Measurements from ENCODE around the gene ACTRT2.

Gene ACTRT2

GRCh38 chr1:2983706-2984398 is 37.4 kb upstream of the ACTRT2 start:
- DNase-seq (ENCODE audit: low read depth in 2 of 3, low spot score in 1 of 3) = no peak

GRCh38 chr1:2984399-2985061 is 36.7 kb upstream of the ACTRT2 start:
- DNase-seq (ENCODE audit: low read depth in 2 of 3, low spot score in 1 of 3) = no peak

DNA sequence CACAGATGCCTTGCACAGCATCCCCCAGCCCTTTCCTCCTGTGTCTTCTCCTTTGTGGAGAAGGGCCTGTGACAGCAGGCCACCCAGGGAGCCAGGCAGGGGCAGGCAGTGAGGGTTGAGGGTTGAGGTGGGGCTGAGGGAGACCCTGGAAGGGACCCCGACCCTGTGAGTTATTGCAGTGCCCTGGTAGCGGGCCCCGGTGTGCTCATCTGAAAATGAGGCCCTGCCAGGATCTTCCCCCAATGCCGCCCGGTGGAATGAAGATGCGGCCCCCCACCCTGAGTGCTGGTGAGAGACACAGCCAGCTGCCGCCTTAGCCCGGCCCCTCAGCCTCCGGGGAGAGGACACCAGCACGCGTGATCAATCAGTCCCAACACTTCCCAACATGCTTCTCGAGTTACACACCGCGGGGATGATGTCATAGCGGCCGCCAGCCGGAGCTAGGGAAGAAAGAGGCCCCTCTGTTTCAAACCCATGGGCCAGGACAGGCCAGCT is 36.2 kb upstream of the ACTRT2 start:
- DNase-seq (ENCODE audit: low read depth in 2 of 3, low spot score in 1 of 3) = no peak

GRCh38 chr1:2985694-2986548 is 35.3 kb upstream of the ACTRT2 start:
- no peak for DNase-seq (ENCODE audit: low read depth in 2 of 3, low spot score in 1 of 3)

DNA sequence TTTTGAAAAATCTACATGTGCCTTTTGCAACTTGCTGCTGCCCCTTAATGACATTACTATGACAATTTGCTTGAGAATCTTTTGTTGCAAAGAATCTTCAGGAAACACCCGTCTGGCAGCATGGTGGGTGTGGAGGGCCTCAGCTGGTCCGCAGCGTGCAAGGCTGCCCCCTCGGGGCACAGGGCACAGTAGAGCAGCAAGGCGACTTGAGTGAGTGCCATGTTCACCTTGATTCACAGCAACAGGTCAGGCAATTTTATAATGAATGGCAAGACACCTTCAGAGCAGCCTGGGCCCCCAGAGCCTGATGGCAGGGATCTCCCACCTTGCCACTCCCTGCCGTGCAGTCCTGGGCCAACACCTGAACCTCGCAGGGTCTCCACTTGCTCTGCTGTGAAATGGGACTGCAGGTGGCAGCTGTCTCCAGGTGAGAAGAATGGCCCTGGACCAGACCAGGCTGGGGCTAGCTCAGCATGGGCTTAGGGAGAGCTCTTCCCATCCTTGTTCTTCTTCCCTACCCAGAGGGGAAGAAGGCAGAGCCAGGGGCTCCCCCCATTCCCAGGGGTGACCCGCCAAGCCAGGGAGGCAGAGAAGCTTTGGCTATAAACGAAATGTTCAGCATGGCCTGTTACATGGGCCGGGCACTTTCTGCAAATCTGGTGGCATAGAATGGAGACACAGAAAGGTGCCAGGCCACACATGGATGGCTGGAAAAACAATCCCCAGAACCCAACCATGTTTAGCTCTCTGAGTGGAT is 34.5 kb upstream of the ACTRT2 start:
- DNase-seq (ENCODE audit: low read depth in 2 of 3, low spot score in 1 of 3) = no peak

DNA sequence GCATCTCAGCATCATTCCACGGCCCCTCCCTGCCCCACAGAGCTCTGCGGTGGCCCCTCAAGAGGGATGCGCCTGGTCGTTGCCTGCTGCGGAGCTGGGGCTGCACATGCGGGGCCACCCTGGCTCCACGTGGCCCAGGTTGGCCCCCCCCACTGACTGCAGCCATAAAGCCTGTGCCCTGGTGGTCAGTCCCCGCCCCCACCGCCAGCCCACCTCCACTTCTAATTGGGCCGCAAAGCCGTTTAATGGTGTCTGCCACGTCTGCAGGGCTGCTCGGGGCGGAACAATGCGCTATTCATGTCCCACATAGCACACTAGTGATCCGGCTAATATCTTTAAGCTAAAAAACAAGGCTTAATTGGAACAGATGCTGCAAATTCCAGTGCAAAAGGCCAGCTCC is 33.5 kb upstream of the ACTRT2 start:
- no peak for DNase-seq (ENCODE audit: low read depth in 2 of 3, low spot score in 1 of 3)

DNA sequence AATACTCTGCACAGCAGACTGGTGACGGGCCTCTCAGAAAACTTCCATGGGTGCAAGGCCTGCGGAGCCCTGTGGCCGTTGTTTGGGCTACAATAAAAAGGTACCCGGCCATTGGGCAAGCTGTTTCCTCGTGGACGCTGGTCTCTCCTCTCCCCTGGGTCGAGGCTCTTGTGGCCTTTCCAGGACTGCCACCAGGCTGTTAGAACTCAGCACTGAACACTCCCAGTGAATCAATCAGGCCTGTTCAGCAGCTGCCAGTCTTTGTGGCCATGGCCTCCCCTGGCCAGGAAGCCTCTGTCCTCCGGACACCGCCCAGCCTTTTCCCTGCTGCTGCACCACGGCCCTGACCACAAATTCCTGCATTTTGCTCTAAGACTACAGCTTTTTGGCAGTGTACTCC is 33.0 kb upstream of the ACTRT2 start:
- DNase-seq (ENCODE audit: low read depth in 2 of 3, low spot score in 1 of 3) = no peak

DNA sequence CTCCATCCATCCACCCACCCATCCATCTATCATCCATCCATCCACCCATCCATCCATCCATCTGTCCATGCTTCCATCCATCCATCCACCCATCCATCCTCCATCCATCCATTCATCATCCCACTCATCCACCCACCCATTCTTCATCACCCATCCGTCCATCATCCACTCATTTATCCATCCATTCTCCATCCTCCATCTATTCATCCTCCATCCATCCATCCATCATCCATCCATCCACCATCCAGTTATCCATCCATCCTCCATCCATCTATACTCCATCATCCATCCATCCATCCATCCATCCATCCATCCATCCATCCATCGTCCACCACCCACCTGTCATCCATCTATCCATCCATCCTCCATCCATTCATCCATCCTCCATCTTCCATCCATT is 32.1 kb upstream of the ACTRT2 start:
- no peak for DNase-seq (ENCODE audit: low read depth in 2 of 3, low spot score in 1 of 3)

GRCh38 chr1:2989976-2990375 is 31.3 kb upstream of the ACTRT2 start:
- DNase-seq (ENCODE audit: low read depth in 2 of 3, low spot score in 1 of 3) = no peak

DNA sequence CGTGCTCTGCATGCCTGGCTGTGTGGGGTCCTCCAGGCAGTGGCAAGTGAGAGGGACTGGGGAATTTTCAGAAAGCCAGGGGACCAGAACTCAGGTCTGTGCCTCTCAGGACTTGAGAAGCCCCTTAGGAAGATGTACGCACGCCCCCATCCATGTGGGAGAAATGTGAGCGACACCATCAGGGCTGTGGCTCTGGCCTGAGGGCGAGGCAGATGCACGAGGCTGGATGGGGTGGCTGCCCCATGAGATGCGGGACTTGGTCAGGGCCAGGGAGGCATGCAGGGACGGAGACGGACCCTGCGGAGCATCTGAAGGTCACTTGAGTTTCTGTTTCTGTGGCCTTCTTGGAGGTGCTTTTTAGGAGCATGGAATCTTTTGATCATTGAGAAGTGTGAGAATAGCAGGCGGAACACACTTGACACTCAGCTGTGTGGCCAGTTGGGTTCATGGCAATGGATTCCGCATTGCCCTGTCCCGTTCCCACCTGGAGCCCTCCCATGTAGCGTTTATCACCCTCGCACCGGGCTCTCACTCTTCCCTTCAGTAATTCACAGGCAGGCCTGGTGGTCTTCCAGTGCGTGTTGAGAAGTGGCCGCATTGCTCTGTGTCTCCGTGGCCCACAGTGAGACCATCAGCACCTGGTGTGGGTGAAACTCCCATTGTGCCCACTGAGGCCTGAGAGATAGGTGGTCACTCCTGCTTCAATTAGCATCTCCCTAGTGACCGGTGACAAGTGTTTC is 30.7 kb upstream of the ACTRT2 start:
- DNase-seq (ENCODE audit: low read depth in 2 of 3, low spot score in 1 of 3) = no peak

GRCh38 chr1:2991753-2992495 is 29.3 kb upstream of the ACTRT2 start:
- DNase-seq (ENCODE audit: low read depth in 2 of 3, low spot score in 1 of 3) = no peak

DNA sequence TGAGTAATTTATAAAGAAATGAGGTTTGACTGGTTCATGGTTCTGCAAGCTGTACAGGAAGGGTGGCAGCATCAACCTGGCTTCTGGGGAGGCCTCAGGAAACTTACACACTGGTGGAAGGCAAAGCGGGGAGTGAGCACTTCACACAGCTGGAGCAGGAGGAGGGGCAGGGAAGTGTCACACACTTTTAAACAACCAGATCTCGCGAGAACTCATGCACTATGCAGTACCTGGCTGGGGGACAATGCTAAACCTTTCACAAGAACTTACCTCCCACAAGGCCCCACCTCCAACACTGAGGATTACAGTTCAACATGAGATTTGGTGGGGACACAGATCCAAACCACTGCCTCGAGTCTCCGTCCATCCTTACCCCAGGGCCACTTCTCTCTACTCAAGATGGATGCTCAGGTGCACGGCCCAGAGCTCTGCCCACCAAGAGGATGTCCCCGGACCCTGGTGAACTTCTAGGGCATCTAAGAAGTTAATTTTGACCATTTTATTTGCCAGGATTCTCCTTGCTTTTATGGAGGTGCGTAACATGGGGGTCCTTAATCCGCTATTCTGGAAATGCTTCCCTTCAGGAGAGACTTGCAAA is 22.7 kb upstream of the ACTRT2 start:
- DNase-seq (ENCODE audit: low read depth in 2 of 3, low spot score in 1 of 3) = no peak

GRCh38 chr1:2999138-2999537 is 22.1 kb upstream of the ACTRT2 start:
- no peak for DNase-seq (ENCODE audit: low read depth in 2 of 3, low spot score in 1 of 3)

DNA sequence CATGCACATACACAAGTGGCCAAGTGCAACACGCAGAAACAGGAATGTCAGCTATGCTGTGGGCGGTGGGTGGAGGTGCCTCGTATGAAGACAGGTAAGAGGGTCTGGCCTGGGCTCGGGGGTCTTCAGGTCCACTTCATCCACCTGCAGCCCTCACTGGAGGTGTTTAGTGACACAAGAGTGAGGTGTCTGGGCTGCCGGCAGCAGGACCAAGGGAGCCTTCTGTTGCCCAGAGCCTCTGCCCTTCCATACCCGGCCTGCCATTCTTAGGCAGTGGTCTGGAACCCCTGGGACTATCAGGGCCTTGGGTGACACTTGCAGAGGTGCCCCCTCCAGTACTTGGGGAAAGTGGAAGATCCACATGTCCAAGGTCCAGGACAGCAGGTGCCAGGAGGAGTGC is 21.7 kb upstream of the ACTRT2 start:
- DNase-seq (ENCODE audit: low read depth in 2 of 3, low spot score in 1 of 3) = no peak

DNA sequence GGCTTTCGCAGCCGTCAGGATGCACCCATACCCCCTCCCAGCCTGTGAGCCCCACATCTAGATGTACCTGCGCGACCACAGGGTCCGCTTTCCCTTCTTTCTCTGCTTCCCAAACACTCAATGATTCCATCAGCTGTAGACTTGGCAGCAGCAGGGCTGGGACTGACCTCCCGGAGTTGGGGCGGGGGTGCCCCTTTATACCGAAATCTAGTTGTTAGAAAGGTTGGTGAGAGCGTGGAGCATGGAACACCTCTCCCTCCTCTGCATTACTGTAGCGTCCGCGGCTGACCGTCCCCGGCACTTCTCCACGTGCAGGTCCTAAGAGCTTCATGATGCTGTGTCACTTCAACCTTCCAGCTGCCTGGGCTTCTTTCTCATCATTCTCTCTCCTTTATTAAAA is 21.1 kb upstream of the ACTRT2 start:
- DNase-seq (ENCODE audit: low read depth in 2 of 3, low spot score in 1 of 3) = no peak

- DNase-seq (ENCODE audit: low read depth in 2 of 3, low spot score in 1 of 3) = no peak
These were observed 20.4 kb upstream of the ACTRT2 start for GRCh38 chr1:3000671-3001470.

DNA sequence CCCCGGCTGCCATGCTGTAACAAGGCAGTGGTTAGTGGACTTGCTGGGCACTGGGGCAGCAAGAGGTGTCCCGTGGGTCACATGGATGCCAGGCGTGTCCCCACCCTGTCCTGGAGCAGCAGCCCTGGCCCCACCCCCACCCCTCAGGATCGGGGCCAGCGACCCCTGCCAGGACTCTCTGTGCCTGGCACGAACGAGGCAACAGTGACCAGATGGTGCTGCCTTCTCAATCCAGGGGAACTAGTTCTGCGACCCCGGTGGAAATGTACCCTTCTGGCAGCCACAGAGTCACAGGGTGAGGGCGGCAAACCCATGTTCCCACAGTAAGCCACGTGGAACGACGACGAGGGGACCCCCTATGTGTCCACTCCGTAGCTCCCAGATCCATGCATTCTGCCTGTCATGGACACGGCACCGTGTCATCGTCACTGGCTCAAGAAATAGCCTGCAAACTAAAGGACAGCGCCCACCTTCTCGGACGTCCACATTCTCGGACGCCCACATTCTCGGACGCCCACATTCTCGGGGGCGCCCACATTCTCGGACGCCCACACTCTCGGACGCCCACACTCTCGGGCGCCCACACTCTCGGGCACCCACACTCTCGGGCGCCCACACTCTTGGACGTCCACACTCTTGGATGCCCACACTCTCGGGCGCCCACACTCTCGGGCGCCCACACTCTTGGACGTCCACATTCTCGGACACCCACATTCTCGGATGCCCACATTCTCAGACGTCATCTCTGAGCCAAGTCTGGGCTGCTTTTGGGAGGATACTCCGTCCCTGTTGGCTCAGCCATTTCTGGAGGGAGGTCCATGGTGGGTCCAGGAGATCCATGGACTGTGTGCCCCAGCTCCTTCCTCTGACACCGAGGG is 19.6 kb upstream of the ACTRT2 start:
- no peak for DNase-seq (ENCODE audit: low read depth in 2 of 3, low spot score in 1 of 3)
